Loucy (cell line): ENCODE data around the gene RHOU.

Experiments used
- H2AFZ ChIP-seq: fragments of 200-600 bp; sonication (generic); 2 replicates; pipeline ENCODE4 v1.6.0; 2016; ENCODE audit warnings: antibody characterized with exemption, mild to moderate bottlenecking, low read length, moderate library complexity
- H3F3A ChIP-seq: fragments of 200-600 bp; 2 replicates; pipeline ENCODE4 v1.6.0; 2016; ENCODE audit warnings: antibody characterized with exemption, low read depth, mild to moderate bottlenecking
- H3K27me3 ChIP-seq: fragments of 200-600 bp; sonication (generic); 2 replicates; pipeline ENCODE4 v1.6.1; 2014; ENCODE audit warnings: low read length, mild to moderate bottlenecking; ENCODE audit not compliant: insufficient read depth, poor library complexity, severe bottlenecking
- H3K36me3 ChIP-seq: fragments of 200-600 bp; sonication (generic); 2 replicates; pipeline ENCODE4 v1.6.1; 2016; ENCODE audit warnings: low read length; ENCODE audit not compliant: insufficient read depth
- H3K4me1 ChIP-seq: fragments of 200-600 bp; sonication (generic); 2 replicates; pipeline ENCODE4 v1.5.1; 2014; ENCODE audit warnings: low read length, mild to moderate bottlenecking; ENCODE audit not compliant: insufficient read depth, poor library complexity, severe bottlenecking
- H3K4me2 ChIP-seq: fragments of 200-600 bp; sonication (generic); 2 replicates; pipeline ENCODE4 v1.6.0; 2014; ENCODE audit warnings: antibody characterized with exemption, low read length, low read depth, mild to moderate bottlenecking; ENCODE audit not compliant: poor library complexity, severe bottlenecking
- H3K4me3 ChIP-seq: fragments of 200-600 bp; sonication (generic); 2 replicates; pipeline ENCODE4 v1.5.1; 2014; ENCODE audit warnings: low read length, mild to moderate bottlenecking, mixed read lengths; ENCODE audit not compliant: poor library complexity, severe bottlenecking
- H3K79me2 ChIP-seq: fragments of 200-600 bp; sonication (generic); 2 replicates; pipeline ENCODE4 v1.6.1; 2014; ENCODE audit warnings: low read length; ENCODE audit not compliant: insufficient read depth
- H3K9ac ChIP-seq: fragments of 200-600 bp; sonication (generic); 2 replicates; pipeline ENCODE4 v1.6.0; 2014; ENCODE audit warnings: mild to moderate bottlenecking, low read depth, low read length, moderate library complexity; ENCODE audit not compliant: poor library complexity, severe bottlenecking
- H3K9me2 ChIP-seq: fragments of 200-600 bp; sonication (generic); replicated peaks from 2 replicates; pipeline ENCODE4 v1.6.1; 2016; ENCODE audit warnings: low read depth, low read length, mixed read lengths
- H3K9me3 ChIP-seq: fragments of 200-600 bp; sonication (generic); 2 replicates; pipeline ENCODE4 v1.6.1; 2014; ENCODE audit warnings: mild to moderate bottlenecking, antibody characterized with exemption, low read length, low read depth; ENCODE audit not compliant: insufficient read depth
- H4K20me1 ChIP-seq: fragments of 200-600 bp; sonication (generic); 2 replicates; pipeline ENCODE4 v1.6.0; 2014; ENCODE audit warnings: antibody characterized with exemption, low read length, mild to moderate bottlenecking; ENCODE audit not compliant: insufficient read depth, poor library complexity, severe bottlenecking
- EZH2phosphoT487 ChIP-seq: fragments of 200-600 bp; IDR thresholded peaks from 2 replicates; pipeline ENCODE4 v1.6.1; 2018; ENCODE audit warnings: antibody characterized with exemption, mild to moderate bottlenecking, moderate library complexity, borderline replicate concordance
- TF ChIP-seq, protein P1 (sequence below): fragments of 200-600 bp; sonication (generic); conservative IDR thresholded peaks from 2 replicates; pipeline ENCODE4 v1.5.1; 2014; ENCODE audit warnings: mild to moderate bottlenecking, antibody characterized with exemption, low read length

Gene RHOU

DNA sequence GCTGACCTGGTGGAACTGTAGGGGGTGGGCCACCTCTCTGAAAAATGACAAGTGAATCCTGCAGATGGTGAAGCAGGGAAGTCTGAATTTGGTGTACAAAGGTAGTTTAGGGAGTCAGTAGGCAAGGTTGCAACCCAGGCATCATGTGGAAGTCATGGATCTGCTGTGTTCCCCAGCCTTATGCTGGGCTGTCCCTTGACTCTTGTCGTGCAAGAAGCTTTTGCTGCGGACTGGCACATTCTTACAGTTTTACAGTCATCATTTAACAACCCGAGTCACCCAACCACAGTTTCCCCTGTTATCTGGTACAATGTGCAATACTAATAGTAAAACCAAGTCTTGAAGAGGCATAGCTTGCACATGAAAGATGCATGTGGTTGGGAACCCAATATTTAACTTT lies 13.2 kb downstream of the RHOU start:
- H3K4me1 ChIP-seq: peaks cover 18% of the 10 kb centered on the region

DNA sequence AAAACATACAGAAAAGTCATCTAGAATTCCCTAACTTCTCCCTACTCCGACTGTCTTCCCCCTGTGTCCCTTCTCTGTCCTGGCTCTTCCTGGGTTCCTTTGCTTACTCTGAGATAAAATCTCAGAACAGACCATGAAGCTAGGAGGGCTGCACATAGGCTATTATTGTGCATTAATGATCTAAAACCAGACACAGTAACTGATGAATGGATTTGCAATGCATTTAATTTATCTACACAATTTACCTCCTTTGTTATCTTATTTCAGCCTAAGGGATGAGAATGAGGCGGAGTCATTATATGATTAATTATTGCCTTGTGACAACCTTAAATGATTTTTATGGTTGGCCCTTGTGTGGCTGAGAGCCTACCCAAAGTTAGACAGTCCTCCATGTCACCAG lies 14.5 kb downstream of the RHOU start:
- Histone ChIP-seq H3F3A (no peaks in the 10 kb centered on the region), H3K79me2 (no peaks in the 10 kb centered on the region), H3K36me3 (no peaks in the 10 kb centered on the region), H4K20me1 (no peaks in the 10 kb centered on the region), H3K9ac (no peak overlapping the region), H3K9me2 (no peaks in the 10 kb centered on the region), H3K9me3 (no peaks in the 10 kb centered on the region), H3K27me3 (peaks cover 26% of the 10 kb centered on the region), H2AFZ (no peak overlapping the region), H3K4me1 (peaks cover 18% of the 10 kb centered on the region), H3K4me3 (no peak overlapping the region), H3K4me2 (no peak overlapping the region)
- no peak for TF ChIP-seq EZH2phosphoT487
- TF ChIP-seq, protein P1, sequence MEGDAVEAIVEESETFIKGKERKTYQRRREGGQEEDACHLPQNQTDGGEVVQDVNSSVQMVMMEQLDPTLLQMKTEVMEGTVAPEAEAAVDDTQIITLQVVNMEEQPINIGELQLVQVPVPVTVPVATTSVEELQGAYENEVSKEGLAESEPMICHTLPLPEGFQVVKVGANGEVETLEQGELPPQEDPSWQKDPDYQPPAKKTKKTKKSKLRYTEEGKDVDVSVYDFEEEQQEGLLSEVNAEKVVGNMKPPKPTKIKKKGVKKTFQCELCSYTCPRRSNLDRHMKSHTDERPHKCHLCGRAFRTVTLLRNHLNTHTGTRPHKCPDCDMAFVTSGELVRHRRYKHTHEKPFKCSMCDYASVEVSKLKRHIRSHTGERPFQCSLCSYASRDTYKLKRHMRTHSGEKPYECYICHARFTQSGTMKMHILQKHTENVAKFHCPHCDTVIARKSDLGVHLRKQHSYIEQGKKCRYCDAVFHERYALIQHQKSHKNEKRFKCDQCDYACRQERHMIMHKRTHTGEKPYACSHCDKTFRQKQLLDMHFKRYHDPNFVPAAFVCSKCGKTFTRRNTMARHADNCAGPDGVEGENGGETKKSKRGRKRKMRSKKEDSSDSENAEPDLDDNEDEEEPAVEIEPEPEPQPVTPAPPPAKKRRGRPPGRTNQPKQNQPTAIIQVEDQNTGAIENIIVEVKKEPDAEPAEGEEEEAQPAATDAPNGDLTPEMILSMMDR: no peak

More for the DNA sequence above, 13.2 kb downstream of the RHOU start:
- no peak; the same call in 1 of the 2 replicates for TF ChIP-seq EZH2phosphoT487
- TF ChIP-seq, protein P1: 0 out of 2 replicates have a peak, but pooled peaks have one; percentile 20
- no peaks in the 10 kb centered on the region for H4K20me1 ChIP-seq
- no peaks in the 10 kb centered on the region for H3K79me2 ChIP-seq
- H3K4me2 ChIP-seq: peak overlapping the region; percentile 44
- H2AFZ ChIP-seq: no peak overlapping the region
- peaks cover 14% of the 10 kb centered on the region for H3K27me3 ChIP-seq
- no peaks in the 10 kb centered on the region for H3K9me2 ChIP-seq
- no peaks in the 10 kb centered on the region for H3K36me3 ChIP-seq
- H3F3A ChIP-seq: no peaks in the 10 kb centered on the region
- H3K9ac ChIP-seq: no peak overlapping the region
- H3K4me3 ChIP-seq: peak overlapping the region; percentile 7
- no peaks in the 10 kb centered on the region for H3K9me3 ChIP-seq

DNA sequence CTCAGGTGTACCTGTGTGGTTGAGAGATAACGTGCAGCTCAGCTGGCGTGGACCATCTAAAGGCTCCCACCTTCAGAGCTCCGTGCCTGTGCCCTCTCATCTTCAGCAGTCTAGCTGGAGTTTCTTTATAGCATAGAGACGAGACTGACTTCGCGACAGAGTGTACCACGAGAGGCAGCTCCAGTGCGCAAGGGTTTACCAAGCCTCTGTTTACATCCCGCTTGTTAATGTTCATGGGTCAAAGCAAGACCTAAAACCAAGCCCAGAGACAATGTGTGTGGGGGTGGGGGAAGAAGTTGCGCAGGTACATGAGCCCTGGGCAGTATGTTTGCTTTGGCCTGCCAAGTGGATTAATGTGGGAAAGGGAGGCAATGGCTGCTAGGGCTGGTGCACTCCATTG lies 15.6 kb downstream of the RHOU start:
- Histone ChIP-seq H2AFZ (no peak overlapping the region), H3K4me1 (peaks cover 18% of the 10 kb centered on the region), H3K4me2 (no peak overlapping the region), H3K4me3 (no peak overlapping the region), H3K36me3 (no peaks in the 10 kb centered on the region), H3K79me2 (no peaks in the 10 kb centered on the region), H3K9me3 (no peaks in the 10 kb centered on the region), H3K9me2 (no peaks in the 10 kb centered on the region), H3F3A (no peaks in the 10 kb centered on the region), H3K27me3 (peaks cover 26% of the 10 kb centered on the region), H4K20me1 (no peaks in the 10 kb centered on the region), H3K9ac (no peak overlapping the region)
- TF ChIP-seq, protein P1: no peak
- no peak for TF ChIP-seq EZH2phosphoT487
